Esophagus mucosa (tissue), 1 donor: ENCODE measurements around the gene TNRC18. TPM values are rescaled to one million over a fixed set of nuclear protein-coding genes. Genes with fewer than 3 reads are reported as not detected.

Experiments used
- ATAC-seq: fragments of 200-7000 bp; cut with Tn5 transposase; one replicate; pipeline ENCODE4 v1.9.1; 2020
- total RNA-seq: library from RNA; stranded (reverse); gene quantifications from one replicate; pipeline ENCODE4 v1.2.4, GENCODE V29; 2023
- donor health status: DM: yes; HTN: yes; CAD: no.

The TNRC18 gene
- total RNA-seq, 1 donor from 2014 or later = 26.2 TPM

DNA sequence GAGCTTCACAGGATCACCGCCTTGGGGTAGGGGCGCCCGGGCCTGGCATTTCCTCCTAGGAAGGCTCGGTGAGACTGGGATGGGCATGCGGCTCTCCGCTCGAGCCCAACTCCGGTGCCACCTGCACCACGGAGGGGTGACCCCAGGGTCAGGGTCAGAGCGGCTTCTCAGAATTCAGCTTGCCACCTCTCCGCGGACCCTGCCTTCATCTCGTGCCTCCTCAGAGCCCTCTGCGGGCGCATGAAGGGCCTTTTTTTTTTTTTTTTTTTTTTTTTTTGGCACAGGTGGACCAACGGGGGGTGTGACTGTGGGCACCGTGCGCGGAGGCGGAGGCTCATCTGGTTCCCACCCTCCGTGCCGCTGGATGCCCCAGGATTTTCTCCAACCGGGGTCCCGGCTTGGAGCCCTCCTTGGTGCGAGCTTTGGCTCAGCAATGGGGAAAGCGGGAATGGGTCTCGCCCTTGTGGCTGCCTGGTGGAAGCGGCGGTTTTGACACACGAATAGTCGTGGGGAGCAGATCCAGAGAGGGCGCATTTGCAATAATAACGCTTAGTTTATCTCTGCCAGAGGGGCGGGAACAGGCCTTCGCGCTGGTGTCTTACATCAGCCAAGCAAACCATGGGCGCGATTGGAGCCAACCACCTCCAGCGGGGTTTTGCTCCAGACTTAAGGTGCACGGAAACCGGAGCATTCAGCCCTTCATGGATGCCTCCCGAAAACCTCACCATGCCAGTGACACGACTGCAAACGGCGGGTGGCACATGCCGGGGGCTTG is 5.0 kb upstream of the TNRC18 start:
- ATAC-seq = peak; percentile 11

DNA sequence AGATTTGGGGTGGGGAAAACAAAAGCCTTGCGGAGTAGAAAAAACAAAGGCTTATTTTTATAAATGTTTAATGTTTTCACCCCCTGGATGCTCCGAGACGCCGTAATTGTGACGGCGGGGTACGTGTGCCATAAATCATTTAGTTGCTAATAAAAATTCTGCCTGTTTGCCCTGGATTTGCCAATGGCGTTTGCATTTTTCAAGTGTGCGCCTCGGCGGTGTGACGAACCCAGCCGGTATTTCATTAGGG is 2.5 kb upstream of the TNRC18 start:
- no peak for ATAC-seq

DNA sequence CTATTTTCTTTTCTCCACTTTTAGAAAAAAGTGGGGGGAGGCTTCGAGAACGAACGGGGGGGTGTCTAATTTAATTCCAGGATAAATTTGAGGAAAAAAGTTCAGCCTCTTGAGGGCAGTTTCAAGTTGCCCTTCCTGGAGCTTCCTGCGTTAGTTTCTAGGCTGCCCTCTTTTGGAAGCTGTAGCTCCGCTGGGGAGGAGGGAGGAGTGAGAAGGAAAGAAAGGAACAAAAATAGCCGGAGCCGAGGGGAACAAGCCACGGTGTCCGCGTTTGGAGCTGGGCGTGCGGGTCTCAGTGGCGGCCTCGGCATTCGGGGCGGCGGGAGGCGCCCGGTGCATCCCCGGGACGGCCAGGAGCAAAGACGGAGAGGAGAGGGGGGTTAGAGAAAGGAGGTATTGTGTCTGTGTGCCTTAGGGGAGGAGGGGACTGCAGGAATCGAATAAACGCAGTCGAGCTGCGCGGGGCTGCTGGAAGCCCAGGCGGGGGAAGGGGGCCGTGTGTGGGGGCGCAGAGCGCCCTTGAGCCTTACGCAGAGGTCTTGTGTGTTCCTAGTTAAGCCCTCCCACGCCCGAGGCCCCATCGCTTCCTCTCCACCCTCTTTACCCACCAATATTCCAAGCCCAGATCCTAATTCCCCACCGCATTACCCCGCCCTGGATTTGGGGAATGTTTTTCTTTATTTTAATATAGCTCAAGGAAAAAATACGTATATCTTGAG is 2.0 kb upstream of the TNRC18 start:
- no peak for ATAC-seq

DNA sequence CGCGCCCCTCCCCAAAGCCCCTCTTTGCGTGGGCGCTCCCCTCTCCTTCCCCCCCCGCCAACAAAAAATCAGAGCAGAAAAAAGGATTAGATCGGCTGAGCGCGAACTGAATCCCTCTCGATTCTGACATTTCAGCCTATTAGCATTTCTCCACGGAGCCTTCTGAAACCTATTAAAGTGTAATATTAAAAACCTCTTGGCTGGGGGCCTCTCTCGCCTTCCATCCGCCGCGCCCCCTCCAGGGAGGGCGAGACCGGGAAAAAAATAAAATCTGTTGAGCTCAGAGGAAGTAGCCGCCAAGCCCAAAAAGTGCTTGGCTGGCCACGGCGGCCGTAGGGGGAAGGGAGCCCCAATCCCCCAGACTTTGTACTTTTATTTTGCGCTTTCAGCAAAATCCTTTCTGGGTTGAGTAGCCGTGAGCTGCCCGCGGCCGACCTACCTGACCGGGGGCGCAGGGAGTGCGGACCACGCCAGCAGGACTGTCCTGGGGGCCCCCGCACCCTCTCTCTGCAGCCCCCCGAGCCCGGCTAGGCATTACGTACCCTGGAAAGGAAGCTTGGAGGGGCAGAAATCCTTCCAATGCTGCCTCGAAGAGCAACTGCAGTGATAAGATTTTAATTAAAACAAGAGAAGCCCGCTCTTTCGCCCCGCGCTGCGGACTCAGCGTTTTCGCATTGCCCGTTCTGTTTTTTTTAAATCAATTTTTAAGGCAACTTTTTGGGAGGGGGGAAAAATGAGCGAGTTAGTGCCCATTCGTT is 1.3 kb upstream of the TNRC18 start:
- no peak for ATAC-seq

DNA sequence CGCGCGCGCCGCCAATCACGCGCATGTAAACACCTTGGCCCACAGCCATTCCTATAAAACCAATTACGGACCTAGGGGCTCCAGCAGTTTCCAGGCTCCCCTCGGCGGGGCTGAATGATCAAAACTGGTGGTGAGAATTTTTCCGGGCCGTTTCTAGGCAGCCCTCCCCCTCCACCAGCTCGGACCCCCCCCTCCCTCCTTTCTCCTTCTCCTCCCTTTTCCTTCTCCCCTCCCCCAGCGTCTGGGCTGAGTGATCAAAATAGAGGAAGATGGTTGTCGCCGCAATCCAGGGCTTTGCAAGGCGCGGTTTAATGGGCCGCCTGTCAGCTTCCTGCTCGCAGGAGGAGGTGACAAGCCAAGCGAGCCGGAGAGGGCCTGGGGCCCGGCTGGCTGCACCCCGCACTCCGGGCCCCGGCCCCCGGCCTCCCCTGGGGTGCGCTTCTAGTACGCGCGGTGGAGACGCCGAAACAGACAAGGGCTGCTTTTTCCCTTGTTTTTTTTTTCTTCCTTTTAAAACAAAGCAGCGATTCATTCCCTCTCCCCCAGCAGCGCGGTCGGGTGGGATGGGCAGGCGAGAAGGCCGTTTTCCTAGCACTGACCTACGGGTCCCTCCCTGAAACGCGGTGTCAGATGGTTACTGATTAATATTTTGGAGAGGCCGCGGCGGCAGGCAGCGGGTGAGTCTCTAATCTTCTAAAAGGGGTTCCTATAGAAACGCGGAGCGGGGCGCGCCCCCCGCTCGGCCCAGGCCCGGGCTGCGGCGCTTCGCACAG is 528 bp upstream of the TNRC18 start:
- peak; percentile 45 for ATAC-seq

DNA sequence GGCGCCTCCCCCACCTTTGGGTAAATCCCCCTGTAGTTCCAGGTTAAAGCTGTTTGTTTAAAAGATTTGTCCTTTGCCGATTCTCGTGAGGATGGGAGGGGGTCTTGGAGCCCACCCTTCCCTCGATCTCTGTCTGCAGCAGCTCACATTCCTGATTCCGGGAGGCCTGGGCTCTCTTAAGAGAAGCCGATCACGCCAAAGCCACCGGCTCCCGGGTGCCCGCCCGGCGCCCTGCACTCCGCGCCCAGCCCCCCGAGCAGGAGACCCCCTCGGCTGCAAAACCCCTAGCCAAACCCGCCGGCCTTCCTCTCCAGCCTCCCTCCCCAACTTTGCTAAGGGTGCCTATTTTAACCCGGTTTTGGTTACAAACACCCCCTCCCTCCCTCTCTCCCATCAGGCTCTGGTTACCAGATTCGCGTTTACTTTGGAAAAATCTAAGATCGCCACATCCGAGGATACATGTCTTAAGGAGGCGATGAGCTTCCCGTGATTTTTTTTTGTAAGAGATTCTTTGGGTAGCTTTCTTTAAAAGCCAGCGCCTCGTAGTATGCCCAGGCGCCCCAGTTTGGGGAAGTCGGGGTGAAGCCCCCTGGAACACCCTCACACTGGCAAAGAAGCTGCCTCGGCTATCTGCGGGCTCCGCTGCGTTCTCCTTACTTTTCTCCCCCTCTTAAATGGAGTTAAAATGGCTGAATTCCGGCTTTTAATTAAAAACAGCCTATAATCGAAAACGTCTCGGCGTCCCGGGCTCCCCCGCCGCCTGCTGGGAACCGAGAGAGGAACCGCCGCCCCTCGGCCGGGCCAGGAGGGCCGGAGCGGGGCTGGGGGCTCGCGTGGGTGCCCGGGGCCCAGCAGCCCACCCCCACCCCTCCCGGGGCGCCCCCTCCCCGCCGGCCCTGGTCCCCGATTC is 983 bp downstream of the TNRC18 start:
- no peak for ATAC-seq

DNA sequence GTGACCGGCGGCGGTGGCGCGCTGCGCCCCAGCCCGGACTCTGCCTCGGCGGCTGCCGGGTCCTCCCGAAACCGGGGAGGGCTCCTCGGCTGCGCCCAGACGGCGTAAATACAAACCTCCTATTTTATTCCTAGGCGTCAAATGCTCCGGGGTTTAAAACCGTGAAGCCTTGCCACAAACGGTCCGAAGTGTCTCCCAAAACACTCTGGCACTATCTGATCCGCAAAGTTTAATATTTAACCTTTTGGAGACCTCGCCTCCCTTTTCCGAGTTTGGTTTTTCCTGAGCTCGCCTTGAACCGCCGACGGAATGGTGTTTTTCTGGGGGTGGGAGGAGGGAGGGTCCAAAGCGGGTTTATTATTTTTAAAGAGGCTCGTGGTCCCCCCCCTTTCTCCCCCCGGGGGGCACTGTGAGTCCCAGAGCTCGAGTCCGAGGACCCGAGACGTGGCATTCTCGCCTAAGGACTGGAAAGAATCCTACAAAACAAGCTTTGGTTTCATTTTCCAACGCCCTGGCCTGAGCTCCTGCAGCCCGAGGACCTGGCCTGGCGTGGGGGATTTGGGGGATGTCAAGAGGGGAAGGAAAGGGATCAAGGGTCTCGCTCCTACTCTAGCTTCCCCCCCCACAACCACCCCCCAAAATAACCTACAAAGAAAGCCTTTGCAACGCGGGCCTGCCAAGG is 1.8 kb downstream of the TNRC18 start:
- no peak for ATAC-seq

DNA sequence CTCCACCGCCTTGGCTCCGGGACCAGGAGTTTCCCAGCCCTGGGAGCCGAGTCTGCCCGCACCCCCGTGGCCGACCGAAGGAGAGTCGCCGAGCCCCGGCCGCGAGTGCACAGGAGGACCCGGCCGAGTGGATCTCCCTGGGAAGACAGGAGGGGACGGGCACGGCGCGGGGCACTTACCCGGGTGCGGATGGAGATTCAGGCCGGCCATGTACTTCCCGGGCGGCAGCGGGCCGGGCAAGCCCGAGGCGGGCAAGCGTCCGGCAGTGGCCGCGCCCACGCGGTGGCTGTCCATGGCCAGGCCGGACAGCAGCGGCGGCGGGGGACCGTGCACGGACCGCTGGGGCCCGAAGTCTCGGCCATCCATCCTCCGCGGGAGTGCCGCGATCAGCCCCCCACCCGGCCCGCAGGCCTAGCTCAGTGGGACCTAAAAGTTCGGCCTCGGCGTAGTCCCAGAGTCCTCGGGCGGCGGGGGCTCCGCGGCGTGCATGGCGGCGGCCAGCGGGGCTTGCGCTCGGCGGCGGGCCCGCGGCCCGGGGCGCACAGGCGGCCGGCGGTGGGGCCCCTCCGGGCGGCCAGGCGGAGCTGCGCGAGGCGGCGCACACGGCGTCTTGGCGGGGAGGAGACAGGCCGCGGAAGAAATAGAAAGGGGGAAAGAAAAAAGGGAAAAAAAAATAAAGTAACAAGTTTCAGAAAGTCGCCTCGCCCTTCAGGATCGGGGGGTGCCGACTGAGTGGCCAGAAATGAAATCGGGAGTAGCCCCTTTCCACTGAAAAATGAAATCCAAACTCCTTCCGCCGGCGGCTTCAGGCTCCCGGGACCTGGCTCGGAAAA is 2.5 kb downstream of the TNRC18 start:
- ATAC-seq = no peak

DNA sequence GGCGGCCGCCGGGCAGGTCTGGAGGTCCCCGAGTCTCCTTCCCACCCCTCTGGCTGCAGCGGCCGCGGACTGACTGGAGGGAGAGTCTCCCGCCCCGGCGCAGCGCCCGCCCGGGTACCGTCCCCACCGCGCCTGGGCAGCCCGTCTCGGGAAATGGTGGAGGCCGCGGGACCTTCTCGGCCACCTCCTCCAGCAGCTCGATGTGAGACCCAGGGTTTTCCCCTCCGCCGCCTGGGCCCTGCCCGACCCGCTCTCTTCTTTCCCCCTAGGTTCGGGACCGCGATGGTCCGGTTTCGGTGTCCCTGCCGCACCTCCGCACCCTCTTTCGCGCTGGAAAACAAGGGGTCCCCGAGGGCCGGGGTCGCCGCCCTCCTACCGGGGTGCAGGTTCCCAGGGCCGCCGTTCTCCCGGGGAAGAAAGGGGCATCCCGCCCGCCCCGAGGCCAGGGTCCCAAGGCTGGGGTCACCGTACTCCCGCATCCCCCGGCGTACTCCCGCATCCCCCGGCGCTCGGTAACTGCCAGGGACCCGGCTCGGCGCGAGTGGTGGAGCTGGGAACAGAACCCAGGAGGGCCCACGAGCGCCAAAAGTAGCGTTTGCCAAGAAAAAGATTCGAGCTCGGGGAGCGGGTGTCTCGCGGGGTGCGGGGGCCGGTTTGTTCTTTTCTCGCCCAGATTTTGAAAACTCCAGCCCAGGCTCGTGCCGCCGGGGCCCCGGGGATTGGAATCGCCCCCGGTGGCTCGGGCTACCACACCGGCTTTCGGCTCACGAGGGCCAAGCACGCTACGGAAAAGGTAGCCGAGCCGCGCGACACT is 3.4 kb downstream of the TNRC18 start:
- no peak for ATAC-seq

DNA sequence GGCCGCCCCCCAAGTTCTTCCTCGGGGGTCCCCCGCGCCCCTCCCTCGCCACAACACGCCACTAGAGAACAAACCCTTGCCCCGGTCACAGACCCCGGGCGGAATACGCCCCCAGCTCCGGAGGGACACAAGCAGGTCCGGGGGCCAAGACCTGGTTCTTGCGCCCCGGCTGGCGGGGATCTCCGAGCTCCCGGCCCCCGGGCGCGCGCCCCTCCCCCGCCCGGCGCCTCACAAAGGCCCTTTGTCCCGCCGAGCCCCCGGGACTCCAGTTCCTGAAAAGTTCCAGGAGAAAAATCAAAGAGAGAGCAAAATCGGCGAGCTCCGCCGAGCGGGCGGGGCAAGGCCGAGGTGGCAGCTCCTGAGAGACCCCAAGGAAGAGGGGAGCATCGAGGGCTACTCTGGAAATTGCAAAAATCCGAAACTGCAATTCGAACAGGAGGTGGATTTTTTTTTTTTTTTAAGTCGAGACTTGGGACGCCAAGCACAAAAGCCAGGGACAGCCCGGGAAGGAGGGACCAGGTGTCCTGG is 4.0 kb downstream of the TNRC18 start:
- ATAC-seq = no peak

DNA sequence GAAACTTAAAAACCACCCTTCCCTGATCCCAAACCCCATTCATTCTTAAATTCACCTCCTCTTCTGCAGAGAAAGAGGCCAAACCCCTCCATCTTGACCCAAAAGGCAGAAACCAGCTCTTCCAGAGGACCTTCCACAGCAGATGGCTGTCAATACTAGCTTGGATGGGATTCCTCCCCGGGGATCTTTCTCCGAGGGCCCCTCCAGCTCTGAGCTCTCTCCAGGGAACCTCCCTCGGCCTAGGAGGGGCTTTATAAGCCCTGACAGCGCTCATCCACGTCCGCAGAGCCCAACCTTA is 5.4 kb downstream of the TNRC18 start:
- ATAC-seq = no peak

DNA sequence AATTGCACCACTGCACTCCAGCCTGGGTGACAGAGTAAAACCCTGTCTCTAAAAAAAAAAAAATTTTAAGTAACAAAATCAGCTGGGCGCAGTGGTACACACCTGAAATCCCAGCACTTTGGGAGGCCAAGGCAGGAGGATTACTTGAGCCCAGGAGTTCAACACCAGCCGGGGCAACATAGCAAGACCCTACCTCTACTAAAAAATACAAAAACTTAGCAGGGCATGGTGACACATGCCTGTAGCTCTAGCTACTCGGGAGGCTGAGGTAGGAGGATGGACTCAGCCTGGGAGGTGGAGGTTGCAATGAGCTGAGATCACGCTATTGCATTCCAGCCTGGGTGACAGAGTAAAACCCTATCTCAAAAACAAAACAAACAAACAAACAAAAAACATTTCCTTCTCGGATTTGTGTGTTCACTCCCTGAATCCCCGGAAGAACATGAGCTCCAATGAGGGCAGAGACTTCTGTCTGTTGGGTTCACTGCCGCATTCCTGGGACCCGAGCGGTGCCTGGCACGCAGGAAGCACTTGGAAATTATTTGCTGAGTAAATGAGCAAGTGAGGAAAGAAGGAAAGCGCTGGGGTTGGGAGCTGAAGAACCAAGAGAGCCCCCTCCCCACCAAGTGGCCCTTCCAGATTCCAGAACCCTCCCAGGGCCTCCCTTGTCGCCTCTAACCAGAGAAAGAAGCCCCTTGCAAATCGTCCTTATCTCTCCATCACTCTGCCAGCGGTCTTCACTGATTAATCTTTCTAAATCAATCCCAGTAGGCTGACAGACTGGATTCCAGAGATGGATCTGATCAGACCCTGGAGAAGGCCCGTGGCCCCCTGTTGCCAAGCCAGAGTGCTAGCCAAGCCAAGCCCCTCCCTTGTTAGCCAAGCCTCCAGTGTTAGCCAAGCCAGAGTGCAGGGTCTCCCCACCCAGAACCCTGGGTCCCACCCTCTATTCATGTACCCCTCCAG is 6.2 kb downstream of the TNRC18 start:
- ATAC-seq = no peak

DNA sequence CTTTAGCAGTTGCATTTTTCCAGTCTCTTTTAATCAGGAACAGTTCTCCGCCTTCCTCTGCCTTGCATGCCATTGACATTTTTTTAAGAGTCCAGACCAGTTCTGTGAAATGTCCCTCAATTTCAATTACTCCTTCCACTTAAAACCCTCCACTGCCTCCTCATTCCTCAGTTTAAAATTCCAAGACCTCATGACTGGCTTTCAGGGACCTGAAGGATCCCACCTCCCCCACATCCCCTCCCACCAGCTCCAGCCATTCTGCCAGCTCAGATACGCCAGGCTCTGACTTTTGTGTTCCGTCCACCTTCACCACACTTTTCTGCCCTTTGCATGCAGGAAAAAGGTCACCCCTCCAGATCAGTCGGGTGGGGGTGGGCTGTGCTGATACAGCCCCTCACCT is 8.7 kb downstream of the TNRC18 start:
- no peak for ATAC-seq

DNA sequence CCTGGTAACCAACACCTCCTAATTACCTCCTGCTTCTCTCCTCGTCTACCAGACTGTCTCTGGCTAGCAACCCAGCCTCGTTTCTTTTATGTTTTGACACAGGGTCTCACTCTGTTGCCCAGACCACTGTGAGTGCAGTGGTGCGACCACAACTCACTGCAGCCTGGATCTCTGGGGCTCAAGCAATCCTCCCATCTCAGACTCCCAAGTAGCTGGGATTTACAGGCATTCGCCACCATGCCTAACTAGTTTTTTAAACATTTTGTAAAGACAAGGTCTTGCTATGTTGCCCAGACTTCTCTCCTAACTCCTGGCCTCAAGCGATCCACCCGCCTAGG is 10.2 kb downstream of the TNRC18 start:
- ATAC-seq = no peak

DNA sequence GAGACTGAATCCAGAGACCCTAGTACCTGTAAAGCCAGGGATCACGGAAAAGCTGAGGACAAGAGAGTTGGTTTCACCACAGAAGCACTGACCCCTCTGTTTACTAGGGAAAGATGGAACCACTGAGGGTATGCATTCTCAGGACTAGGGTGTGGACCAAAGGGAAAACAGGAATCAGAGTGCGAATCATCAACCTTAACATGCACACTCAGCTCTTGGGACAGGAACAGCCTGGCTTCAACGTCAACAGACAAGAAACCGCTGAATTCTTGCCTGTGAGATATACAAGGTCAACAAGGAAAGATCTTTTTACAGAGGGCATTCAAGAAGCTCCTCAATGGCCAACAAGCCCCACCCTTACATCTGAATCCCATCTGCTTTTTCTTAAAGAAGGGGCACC is 14.9 kb downstream of the TNRC18 start:
- no peak for ATAC-seq

DNA sequence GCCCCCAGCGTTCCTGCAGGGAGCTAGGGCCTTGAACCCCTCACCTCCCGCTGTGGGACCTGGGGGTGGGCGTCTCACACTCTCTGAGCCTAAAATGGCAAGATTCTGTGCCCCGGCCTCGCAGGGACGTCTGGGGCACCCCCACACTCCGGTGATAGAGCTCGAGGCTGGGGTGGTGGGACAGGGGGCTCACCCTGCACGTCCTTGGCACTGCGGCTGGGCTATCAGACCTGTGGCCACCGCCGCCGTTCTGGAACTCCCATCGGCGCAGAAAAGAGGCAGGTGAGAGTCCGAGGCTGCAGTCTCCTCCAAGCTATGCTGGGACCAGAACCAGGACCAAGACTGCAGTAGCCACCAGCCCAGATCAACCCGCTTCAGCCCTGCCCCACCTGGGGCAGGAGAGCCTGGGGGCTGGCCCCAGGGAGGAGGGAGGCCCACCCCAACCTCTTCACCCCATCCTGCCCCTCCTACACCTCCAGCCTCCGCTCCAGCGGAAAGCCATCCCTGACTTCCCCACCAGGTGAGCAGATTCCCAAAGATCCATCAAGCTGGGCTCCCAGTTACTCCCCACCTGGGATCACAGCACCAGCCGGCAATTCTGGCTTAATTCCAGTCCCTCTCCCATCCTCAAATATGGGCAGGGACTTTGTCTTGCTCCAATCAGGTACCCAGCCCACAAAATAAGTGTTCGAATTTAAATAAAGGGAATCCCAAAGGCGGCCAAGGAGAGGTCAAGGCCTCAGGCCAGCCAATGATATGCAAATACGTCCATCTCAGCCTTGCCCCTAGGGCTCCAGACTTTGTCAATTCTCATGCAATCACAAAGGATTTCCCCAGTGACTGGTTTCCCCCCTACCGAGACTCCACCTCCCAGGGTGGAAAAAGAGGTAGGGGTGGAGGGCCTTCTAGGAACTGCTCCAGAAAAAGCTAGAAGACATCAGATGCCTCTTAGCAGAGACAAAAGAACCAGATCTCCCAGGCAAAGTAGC is 16.4 kb downstream of the TNRC18 start:
- ATAC-seq = peak; percentile 18

DNA sequence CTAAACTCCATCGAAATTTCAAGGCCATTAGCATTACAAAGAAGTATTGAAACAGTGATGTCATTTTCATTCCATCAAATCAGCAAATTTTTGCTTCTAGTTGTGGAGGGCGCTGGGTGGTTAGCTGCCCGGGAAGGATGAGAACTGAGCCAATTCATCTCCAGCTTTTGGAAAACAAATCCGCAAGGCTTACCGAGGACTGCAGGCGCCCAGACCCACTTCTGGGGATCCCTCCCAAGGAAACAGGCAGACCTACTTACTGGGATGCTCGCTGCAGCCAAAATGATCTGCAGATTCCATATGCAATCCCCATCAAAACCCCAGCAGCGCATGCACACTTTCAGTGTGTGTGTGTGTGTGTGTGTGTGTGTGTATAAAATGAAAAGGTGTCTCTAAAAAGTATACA is 19.2 kb downstream of the TNRC18 start:
- ATAC-seq = no peak
